ENCODE measurements around the gene AQP10. TPM values are rescaled to one million over a fixed set of nuclear protein-coding genes. Genes with fewer than 3 reads are reported as not detected.

AQP10 gene
- total RNA-seq, 4 donors from 2014 or later = not detected

- Histone ChIP-seq H3K27ac (replicated peaks in 1 of 4) (no peak overlapping the region), H3K4me3 (no peak overlapping the region), H3K36me3 (peaks cover 99 to 100% (median 100%) of the 10 kb centered on the region in 4 donors), H3K27me3 (no peaks in the 10 kb centered on the region), H3K9me3 (no peaks in the 10 kb centered on the region), H3K4me1 (peaks cover 0 to 6% (median 3%) of the 10 kb centered on the region in 4 donors)
- TF ChIP-seq EP300 (IDR thresholded peaks at IDR 0.05) (no peak), POLR2A (IDR thresholded peaks at IDR 0.05; ENCODE audit: low read depth) (no peak), CTCF (IDR thresholded peaks at IDR 0.05) (no peak), POLR2AphosphoS5 (IDR thresholded peaks at IDR 0.05) (no peak)
- no peak for DNase-seq (ENCODE audit: extremely low spot score)
- 72% methylated on average over 6 of the region's 7 CpGs for WGBS
- intact Hi-C loops (cut with DNase I) = loop anchor here (2.0 kb wide), 1 partner anchor 29 kb away; no protein-coding TSS in a partner anchor
Observed at GRCh38 chr1:154342132-154342531, 21.2 kb downstream of the AQP10 start.

GRCh38 chr1:154342836-154343472 lies 22.1 kb downstream of the AQP10 start:
- no peak for DNase-seq (ENCODE audit: extremely low spot score)
- H3K27me3 ChIP-seq = no peaks in the 10 kb centered on the region
- TF ChIP-seq POLR2AphosphoS5 (IDR thresholded peaks at IDR 0.05) = peak in 1 of 2 donors; percentile 14
- no peak for TF ChIP-seq CTCF (IDR thresholded peaks at IDR 0.05)
- H3K36me3 ChIP-seq = peaks cover 95 to 100% (median 98%) of the 10 kb centered on the region in 4 donors
- peaks cover 0 to 6% (median 3%) of the 10 kb centered on the region in 4 donors for H3K4me1 ChIP-seq
- WGBS = 86% methylated on average over 20 of the region's 21 CpGs
- H3K9me3 ChIP-seq = no peaks in the 10 kb centered on the region
- H3K4me3 ChIP-seq = no peak overlapping the region
- intact Hi-C loops (cut with DNase I) = loop anchor here (2.0 kb wide), 1 partner anchor 30 kb away; no protein-coding TSS in a partner anchor
- H3K27ac ChIP-seq (replicated peaks in 1 of 4) = no peak overlapping the region

GRCh38 chr1:154344977-154345837 lies 24.3 kb downstream of the AQP10 start:
- Histone ChIP-seq H3K27ac (replicated peaks in 1 of 4) (no peak overlapping the region), H3K9me3 (no peaks in the 10 kb centered on the region), H3K27me3 (no peaks in the 10 kb centered on the region), H3K36me3 (peaks cover 93 to 100% (median 95%) of the 10 kb centered on the region in 4 donors), H3K4me3 (no peak overlapping the region), H3K4me1 (peaks cover 0 to 2% (median under 1%) of the 10 kb centered on the region in 4 donors)
- intact Hi-C loops (cut with DNase I) = no loop called here
- 72% methylated on average over 12 of the region's 12 CpGs for WGBS
- TF ChIP-seq POLR2A (IDR thresholded peaks at IDR 0.05; ENCODE audit: low read depth) (no peak), CTCF (IDR thresholded peaks at IDR 0.05) (peak; percentile 50 to 69 (median 50)), EP300 (IDR thresholded peaks at IDR 0.05) (no peak), POLR2AphosphoS5 (IDR thresholded peaks at IDR 0.05) (peak in 1 of 2 donors; percentile 3)
- DNase-seq (ENCODE audit: extremely low spot score) = no peak

- WGBS = 85% methylated on average over 15 of the region's 15 CpGs
- intact Hi-C loops (cut with DNase I) = no loop called here
- Histone ChIP-seq H3K9me3 (no peaks in the 10 kb centered on the region), H3K4me1 (peaks cover 0 to 14% (median 5%) of the 10 kb centered on the region in 4 donors), H3K27ac (replicated peaks in 1 of 4) (no peak overlapping the region), H3K4me3 (no peak overlapping the region), H3K36me3 (peaks cover 81 to 92% (median 83%) of the 10 kb centered on the region in 4 donors), H3K27me3 (no peaks in the 10 kb centered on the region)
- DNase-seq (ENCODE audit: extremely low spot score) = no peak
- no peak for TF ChIP-seq POLR2AphosphoS5 (IDR thresholded peaks at IDR 0.05)
- no peak for TF ChIP-seq POLR2A (IDR thresholded peaks at IDR 0.05; ENCODE audit: low read depth)
- TF ChIP-seq CTCF (IDR thresholded peaks at IDR 0.05) = no peak
- TF ChIP-seq EP300 (IDR thresholded peaks at IDR 0.05) = no peak
Observed at GRCh38 chr1:154346276-154346917, 25.5 kb downstream of the AQP10 start.

Data from esophagus muscularis mucosa (tissue), 4 donors.